Sciatic nerve (tissue), 2 donors: ENCODE data around the gene SRRM4. TPM values are rescaled to one million over a fixed set of nuclear protein-coding genes. Genes with fewer than 3 reads are reported as not detected.
A peak's percentile ranks its signal among the peaks of the same experiment; 100 is the strongest.

Experiments used
- ATAC-seq: fragments of 200-7000 bp; cut with Tn5 transposase; one replicate; pipeline ENCODE4 v1.9.1; 2020; ENCODE audit warnings: mild to moderate bottlenecking, moderate library complexity
- DNase-seq: peaks from one replicate; pipeline ENCODE4 v3.0.0-alpha.2; 2020; ENCODE audit warnings: low spot score
- intact Hi-C: fragments of 100-400 bp; cut with DNase I; formaldehyde crosslinking; loops from one replicate; pipeline ENCODE4 v1.14.2; 2022
- total RNA-seq: library from RNA; stranded (reverse); fragmentation: NEBNext Ultra II Directional; extraction: Animal tissue kit (Norgen Biotek cat#: 25700); gene quantifications from one replicate; pipeline ENCODE4 v1.2.1, GENCODE V29; 2021
- donor health status: DM: no; HTN: no; CAD: no.
- donor health status: DM: no; HTN: no; CAD: no.

The SRRM4 gene
- total RNA-seq, 1 donor from 2014 or later: 0.04 TPM

DNA sequence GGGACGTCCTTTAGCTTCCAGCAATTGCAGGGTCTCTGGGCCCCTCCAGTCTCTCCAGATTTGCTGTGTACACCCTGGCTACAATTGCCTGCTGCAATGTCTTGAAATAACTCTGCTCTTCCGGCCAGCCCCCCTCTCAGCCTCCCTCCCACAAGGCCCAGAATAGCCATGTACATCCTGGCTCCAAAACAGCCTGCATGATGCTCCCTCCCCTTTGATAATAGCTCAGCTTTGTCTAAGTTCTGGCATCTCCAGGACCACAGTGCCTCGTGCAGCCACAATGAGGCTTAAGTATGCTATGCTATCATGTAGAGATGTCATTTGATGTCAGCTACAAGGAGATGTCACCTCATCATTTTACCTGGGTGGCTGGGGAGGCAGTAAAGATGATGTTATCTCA is 74.6 kb downstream of the SRRM4 start:
- intact Hi-C loops: no loop called here
- no peak for ATAC-seq
- DNase-seq: no peak

DNA sequence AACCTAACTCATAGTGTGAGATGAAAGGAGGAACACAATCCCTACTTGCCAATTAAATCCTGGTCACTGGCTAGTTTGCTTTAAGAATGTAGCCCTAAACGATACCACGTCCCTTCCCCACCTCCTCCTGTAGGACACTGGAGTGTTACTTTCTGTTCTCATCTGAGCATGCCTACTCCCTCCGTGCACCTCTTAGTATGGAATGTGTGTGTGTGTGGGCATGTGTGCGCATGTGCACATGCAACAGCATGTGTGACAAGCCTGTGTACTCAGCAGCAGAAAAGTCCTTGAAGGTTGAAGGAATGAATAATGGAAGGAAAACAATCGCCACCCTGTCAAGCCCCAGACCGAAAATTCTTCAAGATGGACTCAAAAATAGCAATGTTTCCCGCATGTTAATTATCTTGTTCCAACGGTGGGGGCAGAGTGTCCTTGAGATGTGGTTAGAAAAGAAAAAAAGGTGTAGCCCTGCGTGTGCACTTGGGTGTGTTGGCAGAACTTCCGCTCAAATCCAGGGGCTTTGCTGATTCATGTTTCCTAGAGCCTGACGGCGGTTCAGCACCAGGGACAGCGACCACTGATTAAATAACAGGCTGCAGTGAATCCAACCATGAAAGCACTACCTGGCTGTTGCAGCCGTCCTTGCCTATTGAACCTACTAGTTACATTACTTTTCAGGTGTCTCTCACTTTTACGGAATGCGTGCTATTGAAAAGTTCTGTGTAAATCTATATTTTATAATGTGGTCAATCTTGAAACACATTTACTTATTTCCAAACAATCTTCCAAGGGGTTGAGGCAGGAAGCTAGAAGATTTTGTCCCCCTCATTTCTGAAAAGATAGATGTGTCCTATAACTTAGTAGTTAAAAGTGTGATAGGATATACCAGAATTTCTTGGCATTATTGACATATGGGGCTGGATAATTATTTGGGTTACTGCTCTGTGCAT is 79.8 kb downstream of the SRRM4 start:
- DNase-seq (peak; percentile 60), ATAC-seq (no peak)
- intact Hi-C loops: no loop called here

DNA sequence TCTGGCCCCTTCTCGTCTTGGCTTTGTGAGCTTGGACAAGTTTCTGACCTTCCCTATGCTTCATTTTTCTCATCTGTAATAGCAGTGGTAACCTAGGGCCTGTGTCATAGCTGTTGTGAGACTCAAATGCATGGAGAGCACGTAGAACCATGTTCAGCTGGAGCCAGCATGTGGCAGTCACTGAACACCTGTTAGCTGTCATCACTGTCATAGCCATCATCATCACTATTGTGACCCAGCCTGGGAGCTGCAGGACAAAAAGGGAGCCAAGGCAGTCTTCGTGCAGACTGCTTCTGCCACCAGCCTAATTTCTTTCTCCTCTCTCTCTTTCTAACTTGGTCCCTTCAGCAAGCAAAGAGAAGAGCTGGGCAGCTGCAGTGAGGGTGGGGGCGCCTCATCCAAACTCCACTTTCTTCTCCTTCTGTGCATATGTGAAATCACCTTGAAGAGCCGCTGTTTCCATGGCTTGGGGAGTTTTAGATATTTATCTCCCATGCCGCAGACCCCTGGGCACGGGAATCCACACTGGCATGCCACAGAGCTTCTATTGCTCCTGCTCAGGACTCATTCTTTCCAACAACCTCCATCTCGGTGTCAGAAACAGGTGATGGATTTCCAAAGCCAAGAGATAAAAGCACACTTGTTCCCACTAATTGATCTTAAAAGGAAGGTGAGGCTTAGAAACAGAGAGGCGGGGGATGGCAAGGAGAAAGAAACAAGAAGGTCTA is 87.0 kb downstream of the SRRM4 start:
- DNase-seq (no peak), ATAC-seq (no peak)
- intact Hi-C loops: no loop called here

DNA sequence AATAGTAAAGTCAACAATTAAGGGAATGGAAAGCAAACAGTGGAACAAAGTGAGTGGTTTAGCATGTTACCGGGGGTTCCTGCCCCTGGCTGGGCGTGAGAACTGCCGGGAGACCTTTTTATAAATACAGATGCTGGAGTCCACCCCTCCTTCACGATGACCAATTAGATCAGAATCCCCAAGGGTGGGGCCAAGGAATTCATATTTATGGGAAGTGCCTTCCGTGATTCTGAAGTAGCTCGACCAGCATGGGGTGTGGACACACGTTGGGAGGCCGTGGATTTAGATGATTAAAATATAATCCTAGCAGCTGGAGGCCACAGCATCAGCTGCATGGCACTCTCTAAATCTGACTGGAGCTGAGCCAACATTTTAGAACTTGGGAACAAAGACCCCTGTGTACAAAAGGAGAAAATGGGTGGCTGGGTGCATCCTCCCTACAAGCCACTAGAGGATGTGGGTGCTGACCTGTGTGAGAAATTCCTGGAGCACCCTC is 87.9 kb downstream of the SRRM4 start:
- ATAC-seq: no peak
- no peak for DNase-seq
- intact Hi-C loops: no loop called here

DNA sequence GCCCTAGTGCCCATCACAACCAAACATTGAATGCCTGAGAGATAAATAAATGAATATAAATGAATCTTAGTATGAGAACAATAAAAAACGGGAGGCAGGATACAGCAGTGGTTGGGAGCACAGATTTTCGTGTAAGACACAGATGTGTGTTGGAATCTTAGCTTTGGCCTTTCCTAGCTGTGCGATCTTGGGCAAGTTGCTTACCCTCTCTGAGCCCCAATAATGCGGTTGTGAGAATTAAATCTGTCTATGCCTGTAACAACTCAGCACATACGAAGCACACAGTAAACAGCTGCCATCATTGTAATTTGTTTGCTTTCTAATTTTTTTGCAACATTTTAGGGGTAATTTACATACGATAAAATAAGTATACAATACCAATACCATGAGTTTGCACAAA is 89.8 kb downstream of the SRRM4 start:
- ATAC-seq (no peak), DNase-seq (no peak)
- intact Hi-C loops: no loop called here

DNA sequence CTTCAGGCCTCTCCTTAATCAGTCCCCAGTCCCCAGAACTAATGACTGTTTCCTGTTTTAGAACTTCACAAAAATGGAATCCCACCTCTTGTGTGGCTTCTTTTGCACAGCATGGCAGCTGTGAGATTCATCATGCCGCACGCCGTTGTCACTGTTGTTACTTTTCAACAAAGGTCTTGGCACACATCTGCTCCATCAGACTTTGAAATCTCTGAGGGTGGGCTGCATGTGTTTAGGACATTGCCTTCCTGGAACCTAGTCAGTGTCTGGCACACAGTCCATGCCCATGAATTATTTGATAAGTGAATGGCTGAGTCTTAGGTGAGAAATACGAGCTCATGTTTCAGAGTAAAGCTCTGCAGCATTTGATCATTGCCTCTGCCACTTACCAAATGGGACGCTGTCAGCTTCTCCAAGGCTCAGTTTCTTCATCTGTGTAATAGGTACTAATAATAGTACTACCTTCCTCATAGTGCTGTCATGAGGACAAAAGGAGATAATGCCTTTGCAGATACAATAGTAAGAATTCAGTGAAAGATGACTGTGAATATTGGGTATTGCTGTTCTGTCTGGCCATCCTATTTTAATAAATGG is 90.4 kb downstream of the SRRM4 start:
- DNase-seq: no peak
- intact Hi-C loops: no loop called here
- no peak for ATAC-seq

DNA sequence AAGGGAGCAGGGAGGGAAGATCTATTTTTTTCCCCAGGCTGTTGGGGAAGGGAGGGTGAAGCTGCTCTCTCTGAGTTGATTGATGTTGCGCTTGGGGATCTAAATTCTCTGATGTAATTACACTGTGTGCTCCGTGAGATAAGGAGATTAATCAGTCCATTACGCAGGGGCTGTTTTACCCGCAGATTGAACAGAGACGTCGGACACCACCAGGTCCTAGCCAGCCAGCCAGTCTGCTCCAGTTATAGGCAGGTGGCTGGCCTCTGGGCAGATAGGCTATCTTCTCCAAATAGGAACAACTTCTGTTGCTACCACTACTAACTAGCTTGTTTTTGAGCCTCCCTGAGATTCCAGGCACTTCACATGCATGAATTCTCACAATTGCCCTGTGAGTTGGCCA is 91.1 kb downstream of the SRRM4 start:
- ATAC-seq (no peak), DNase-seq (no peak)
- intact Hi-C loops: no loop called here

DNA sequence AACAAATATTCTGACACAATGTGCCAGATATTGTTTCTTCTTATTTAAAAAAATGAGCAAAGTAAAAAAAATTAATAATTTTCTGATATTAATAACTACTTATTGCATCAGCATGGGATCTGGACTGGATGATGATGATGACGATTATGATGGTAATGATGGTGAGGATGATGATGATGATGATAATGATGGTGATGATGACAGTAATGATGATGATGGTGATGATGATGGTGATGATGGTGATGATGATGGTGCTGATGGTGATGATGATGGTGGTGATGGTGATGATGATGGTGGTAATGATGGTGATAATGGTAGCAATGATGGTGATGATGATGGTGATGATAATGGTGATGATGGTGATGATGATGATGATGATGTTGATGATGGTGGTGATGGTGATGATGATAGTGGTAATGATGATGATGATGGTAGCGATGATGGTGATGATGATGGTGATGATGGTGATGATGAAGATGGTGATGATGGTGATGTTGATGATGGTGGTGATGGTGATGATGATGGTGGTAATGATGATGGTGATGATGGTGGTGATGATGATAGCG is 94.0 kb downstream of the SRRM4 start:
- intact Hi-C loops: no loop called here
- DNase-seq: no peak
- no peak for ATAC-seq

DNA sequence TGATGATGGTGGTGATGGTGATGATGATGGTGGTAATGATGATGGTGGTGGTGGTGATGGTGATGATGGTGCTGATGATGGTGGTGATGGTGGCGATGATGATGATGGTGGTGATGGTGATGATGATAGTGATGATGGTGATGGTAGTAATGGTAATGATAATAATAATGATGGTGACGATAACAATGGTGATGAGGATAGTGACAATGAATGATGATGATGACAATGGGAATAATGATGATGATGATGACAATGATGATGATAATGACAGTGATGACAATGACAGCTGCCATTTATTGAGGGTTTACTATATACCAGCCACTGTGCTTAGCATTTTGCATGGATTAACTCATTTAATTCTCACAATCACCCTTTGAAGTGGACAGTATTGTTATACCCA is 94.6 kb downstream of the SRRM4 start:
- intact Hi-C loops: no loop called here
- DNase-seq (no peak), ATAC-seq (no peak)

DNA sequence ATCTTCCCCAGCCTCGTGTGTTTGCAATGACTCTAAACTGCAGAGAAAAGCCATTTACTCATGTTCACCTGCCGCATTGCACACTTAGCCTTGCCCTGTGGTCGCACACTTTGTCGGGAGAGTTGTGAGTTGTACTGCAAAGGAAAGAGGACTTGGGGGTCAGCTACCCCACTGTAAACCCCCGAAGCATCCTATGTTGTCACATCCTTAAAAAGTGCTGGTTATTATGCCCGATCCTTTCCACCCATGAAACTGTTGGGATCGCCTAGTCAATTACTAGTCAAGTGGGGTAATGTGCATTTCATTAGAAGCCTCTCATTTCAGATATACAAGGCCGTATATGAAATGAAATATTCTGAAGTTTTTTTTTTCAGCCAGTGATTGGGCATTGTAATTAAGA is 98.2 kb downstream of the SRRM4 start:
- ATAC-seq: no peak
- intact Hi-C loops: no loop called here
- no peak for DNase-seq

DNA sequence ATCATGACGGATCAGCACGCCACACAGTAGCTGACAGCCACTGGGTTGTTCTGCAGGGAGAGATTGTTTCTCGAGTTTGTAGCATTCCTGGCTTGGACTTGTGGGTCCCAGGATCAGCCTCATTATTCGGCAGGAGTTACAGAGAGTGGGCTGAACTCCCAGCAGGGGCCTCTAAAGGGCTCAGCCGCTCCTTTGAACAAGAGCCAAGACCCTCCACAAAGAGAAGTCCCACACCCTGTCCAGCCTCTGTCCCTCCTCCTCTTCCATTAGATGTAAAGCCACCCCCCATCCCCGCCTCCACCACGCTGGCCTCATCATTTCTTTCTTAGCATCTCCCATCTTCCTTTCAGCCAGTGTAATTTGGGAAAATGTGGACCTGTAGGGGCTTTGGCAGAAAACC is 100.7 kb downstream of the SRRM4 start:
- intact Hi-C loops: no loop called here
- ATAC-seq (no peak), DNase-seq (no peak)

DNA sequence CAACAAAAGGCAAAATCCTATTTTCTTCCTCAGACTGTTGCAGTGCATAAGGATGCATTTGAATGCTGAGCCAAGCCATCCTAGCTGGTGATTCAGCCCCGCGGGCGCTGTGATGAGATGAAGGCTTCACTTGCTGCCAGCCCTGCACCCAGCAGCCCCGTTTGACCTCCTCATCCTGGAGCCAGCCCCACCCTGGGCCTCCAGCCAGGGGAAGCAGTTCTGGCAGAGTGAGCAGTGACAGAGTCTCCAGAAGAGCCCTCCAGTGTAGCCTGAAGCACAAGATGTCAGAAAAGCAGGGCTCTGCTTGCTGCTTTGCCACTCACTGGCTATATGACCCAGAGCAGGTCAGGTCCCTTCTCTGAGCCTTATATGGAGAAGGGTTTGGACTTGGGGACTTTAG is 101.2 kb downstream of the SRRM4 start:
- intact Hi-C loops: no loop called here
- ATAC-seq (no peak), DNase-seq (no peak)

DNA sequence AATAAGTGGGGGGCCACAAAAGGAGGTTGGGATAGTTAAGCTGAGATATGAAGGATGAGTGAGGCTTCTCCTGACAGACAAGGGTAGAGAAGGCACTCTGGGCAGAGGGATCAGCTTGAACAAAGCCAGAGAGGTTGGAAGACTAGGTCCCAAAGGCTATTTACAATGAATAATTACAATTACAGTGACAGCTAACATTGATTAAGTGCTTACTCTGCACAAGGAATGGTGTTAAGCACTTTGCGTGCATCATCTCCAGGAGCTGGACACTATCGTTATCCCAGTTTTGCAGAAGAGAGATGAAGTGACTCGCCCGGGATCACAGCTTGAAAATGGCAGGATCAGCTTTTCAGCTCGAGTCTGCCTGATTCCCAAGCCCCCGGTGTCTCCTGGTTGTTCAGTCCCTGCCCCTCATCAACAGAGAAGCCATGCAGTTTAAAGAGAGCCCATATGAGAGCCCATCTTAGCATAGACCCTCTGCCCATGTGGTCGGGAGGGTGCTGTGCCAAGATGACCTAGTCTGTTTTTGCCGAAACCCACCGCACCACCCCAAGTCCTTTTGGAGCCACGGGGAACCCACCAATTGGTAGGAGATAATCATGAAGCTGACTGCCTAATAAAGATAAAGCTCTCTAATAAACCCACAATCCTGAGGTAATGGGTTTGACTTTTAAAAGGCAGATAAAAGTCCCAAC is 107.5 kb downstream of the SRRM4 start:
- ATAC-seq: no peak
- intact Hi-C loops: no loop called here
- no peak for DNase-seq

DNA sequence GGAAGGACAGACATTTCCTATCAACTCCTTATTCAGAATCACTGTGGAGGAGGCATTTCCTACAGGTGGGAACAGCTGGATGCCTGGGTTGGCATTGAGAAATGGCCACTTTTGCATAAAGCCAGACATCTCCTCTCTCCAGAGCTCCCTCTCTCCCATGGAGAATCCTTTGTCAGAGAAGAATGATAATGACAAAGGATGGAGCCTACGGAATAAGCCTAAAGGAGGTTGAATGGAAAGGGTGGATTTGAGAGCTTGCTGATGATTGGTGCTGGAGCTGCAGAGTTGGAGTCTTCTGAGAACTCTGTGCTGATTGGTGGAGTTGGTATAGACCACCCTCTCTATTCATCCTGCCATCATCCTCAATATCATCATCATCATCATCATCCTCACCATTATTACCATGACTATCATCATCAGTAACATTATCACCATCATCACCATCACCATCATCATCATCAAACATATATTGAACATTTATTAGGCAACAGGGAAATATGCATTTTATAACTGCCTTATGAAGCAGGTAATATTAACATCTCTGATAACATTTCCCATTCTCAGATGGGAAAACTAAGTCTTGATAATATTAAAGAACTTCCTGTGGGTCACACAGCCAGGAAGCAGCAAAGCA is 108.2 kb downstream of the SRRM4 start:
- intact Hi-C loops: no loop called here
- ATAC-seq (no peak), DNase-seq (no peak)

DNA sequence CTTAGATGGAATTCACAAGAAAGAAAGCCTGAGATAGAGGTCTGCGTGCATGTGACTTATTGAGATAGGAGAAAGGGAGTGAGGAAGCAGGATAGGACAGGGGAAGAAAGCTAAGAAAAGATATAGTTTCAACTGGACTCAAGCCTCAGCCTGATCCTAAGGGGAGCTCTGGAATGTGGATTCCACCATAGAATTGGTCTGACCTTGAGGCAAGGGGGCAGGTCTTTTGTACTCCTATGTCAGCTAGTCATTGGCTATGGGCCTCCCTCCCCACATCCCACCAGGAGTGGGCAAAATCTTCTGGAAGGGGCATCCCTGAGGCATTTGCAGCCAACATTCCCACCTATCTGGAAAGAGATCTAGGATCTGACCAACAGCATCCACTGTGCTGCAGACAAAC is 108.9 kb downstream of the SRRM4 start:
- DNase-seq: no peak
- intact Hi-C loops: no loop called here

DNA sequence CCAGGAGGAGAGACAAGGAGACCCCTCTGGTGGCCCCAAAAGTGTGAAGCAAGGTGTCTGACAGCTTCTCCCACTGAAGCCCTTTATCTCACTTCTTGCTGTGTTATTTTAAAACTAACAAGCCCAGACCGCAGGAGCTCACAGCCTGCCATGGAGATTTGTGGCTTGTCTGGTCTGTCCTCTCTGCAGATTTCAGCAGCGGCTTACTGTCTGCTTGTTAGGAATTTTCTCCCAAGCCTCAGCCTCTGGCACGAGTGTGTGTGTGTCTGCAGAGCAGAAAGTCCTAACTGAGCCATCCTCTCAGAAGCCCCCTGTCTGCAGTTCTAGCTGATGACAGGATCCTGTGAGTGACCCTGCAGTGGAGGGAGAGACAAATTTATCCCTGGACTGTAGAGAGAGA is 109.5 kb downstream of the SRRM4 start:
- ATAC-seq (no peak), DNase-seq (no peak)
- intact Hi-C loops: no loop called here

More for the DNA sequence above, 108.9 kb downstream of the SRRM4 start:
- no peak for ATAC-seq

DNA sequence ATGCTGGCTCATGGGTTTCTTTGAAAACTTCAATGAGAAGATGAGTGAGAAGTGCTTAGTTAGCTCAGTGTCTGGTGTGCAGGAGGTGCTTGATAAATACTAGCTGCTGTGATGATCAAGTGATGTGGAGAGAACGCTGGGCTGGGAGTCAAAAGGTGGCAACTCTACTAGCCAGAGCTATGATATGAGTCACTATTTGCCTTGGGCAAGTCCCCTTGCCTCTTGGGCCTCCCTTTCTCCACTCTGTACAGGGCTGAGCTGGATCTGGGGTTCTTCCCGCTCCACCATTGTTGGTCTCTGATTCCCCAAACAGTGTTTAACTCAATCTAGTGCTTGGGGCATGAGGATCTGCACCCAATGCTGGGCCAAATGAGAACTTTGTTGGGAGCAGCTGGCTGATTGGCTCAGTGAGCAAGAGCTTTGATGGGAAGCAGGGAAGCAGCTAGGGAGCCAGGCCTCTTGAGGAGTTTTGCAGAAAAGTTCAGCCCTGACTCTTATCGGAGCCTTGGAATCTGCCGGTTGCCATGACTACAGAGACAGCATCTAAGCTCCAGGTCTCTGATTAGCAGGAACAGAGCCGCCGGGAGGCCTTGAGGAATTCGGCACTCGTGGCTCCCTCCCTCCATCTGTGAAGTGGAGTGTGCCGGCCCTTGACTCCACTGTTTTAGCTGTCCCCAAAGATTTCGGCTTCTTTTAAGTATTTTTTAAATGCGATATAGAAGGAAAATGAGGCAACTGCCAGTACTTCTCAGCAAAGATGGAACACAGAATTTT is 115.3 kb downstream of the SRRM4 start:
- ATAC-seq (no peak), DNase-seq (no peak)
- intact Hi-C loops: no loop called here

DNA sequence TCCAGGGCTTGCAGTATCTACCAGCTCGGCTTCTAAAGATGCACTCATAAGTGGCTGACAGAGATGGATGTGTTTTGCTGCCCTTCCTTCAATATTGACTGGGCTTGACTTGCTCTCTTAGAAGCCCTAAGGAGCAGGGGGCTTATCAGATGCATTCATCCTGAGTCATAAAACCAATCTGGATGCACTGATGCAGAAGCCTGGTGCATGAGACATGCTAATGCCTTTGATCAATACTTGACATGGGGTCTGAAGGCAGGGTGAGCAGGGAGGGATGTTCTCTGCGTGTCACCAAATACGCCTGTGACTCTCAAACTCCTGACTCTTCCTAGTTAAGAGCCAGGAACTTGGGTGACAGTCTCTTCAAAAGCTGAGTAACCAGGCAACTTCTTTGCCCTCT is 119.6 kb downstream of the SRRM4 start:
- DNase-seq (no peak), ATAC-seq (no peak)
- intact Hi-C loops: no loop called here
